Neural cell (in vitro differentiated cells): ENCODE results near the gene TEX13D. TPM values are rescaled to one million over a fixed set of nuclear protein-coding genes. Genes with fewer than 3 reads are reported as not detected.

ENCODE experiments used
- H2AFZ ChIP-seq: fragments of 200-600, 300-800 bp; sonication (generic), shearing (Covaris generic); 2 replicates; pipeline ENCODE4 v1.6.0; 2014; ENCODE audit warnings: low read depth, mild to moderate bottlenecking, antibody characterized with exemption, low read length, moderate library complexity
- H3F3A ChIP-seq: fragments of 200-600 bp; shearing (Covaris generic); 2 replicates; pipeline ENCODE4 v1.6.1; 2016; ENCODE audit warnings: mild to moderate bottlenecking, moderate library complexity, mixed read lengths, antibody characterized with exemption, low read length; ENCODE audit not compliant: insufficient read depth, poor library complexity, severe bottlenecking
- H3K27ac ChIP-seq: fragments of 200-600, 300-800 bp; sonication (generic), shearing (Covaris generic); 2 replicates; pipeline ENCODE4 v1.5.1; 2014; ENCODE audit warnings: mild to moderate bottlenecking, low read length, moderate library complexity
- H3K27me3 ChIP-seq: fragments of 300-800, 200-600 bp; sonication (generic), shearing (Covaris generic); 2 replicates; pipeline ENCODE4 v1.6.0; 2014; ENCODE audit warnings: mild to moderate bottlenecking, low read depth, low read length, moderate library complexity; ENCODE audit not compliant: insufficient read depth
- H3K36me3 ChIP-seq: fragments of 300-800, 200-600 bp; sonication (generic), shearing (Covaris generic); 2 replicates; pipeline ENCODE4 v1.5.1; 2014; ENCODE audit warnings: mild to moderate bottlenecking, antibody characterized with exemption, low read length, moderate library complexity; ENCODE audit not compliant: insufficient read depth
- H3K4me2 ChIP-seq: fragments of 300-800, 200-600 bp; sonication (generic), shearing (Covaris generic); 2 replicates; pipeline ENCODE4 v1.6.0; 2014; ENCODE audit warnings: mild to moderate bottlenecking, low read length
- H3K4me3 ChIP-seq: fragments of 300-800, 200-600 bp; sonication (generic), shearing (Covaris generic); 2 replicates; pipeline ENCODE4 v1.5.1; 2014; ENCODE audit warnings: mild to moderate bottlenecking, low read length, moderate library complexity
- H3K79me2 ChIP-seq: fragments of 200-600 bp; shearing (Covaris generic); replicated peaks from 2 replicates; pipeline ENCODE4 v1.6.0; 2014; ENCODE audit warnings: mild to moderate bottlenecking, low read length, moderate library complexity; ENCODE audit not compliant: insufficient read depth
- H3K9ac ChIP-seq: fragments of 300-800, 200-600 bp; sonication (generic), shearing (Covaris generic); 2 replicates; pipeline ENCODE4 v1.6.1; 2016; ENCODE audit warnings: mild to moderate bottlenecking, low read length, mixed read lengths
- H3K9me2 ChIP-seq: fragments of 200-600 bp; shearing (Covaris generic); 2 replicates; pipeline ENCODE4 v1.6.1; 2016; ENCODE audit warnings: mild to moderate bottlenecking, low read length, mixed read lengths; ENCODE audit not compliant: insufficient read depth
- H3K9me3 ChIP-seq: fragments of 200-600, 300-800 bp; sonication (generic), shearing (Covaris generic); 2 replicates; pipeline ENCODE4 v1.6.1; 2016; ENCODE audit warnings: mild to moderate bottlenecking, mixed run types, low read length, moderate library complexity, mixed read lengths
- H4K20me1 ChIP-seq: fragments of 200-600 bp; shearing (Covaris generic); 2 replicates; pipeline ENCODE4 v1.6.1; 2016; ENCODE audit warnings: mild to moderate bottlenecking, mixed run types; ENCODE audit not compliant: insufficient read depth
- CTCF ChIP-seq: fragments of 450-650 bp; IDR thresholded peaks from 2 replicates; pipeline ENCODE4 v1.5.1; 2014; ENCODE audit warnings: antibody characterized with exemption, mild to moderate bottlenecking, moderate library complexity; ENCODE audit not compliant: poor library complexity, severe bottlenecking
- EP300 ChIP-seq: fragments of 450-650 bp; conservative IDR thresholded peaks from 2 replicates; pipeline ENCODE4 v1.6.1; 2014; ENCODE audit warnings: antibody characterized with exemption, mild to moderate bottlenecking, moderate library complexity; ENCODE audit not compliant: poor library complexity, severe bottlenecking
- EZH2 ChIP-seq: fragments of 200-600, 300-800 bp; shearing (Covaris generic), sonication (generic); IDR thresholded peaks from 2 replicates; pipeline ENCODE4 v1.6.1; 2014; ENCODE audit warnings: antibody characterized with exemption, low read length, borderline replicate concordance, mild to moderate bottlenecking; ENCODE audit not compliant: insufficient read depth, poor library complexity, severe bottlenecking
- MXI1 ChIP-seq: fragments of 450-650 bp; conservative IDR thresholded peaks from 2 replicates; pipeline ENCODE4 v1.6.1; 2014; ENCODE audit warnings: antibody characterized with exemption, mild to moderate bottlenecking; ENCODE audit not compliant: poor library complexity, severe bottlenecking
- POLR2AphosphoS5 ChIP-seq: IDR thresholded peaks from 2 replicates; pipeline ENCODE4 v1.6.1; 2012
- RAD21 ChIP-seq: fragments of 450-650 bp; conservative IDR thresholded peaks from 2 replicates; pipeline ENCODE4 v1.6.1; 2014; ENCODE audit warnings: antibody characterized with exemption, mild to moderate bottlenecking, moderate library complexity
- SMC3 ChIP-seq: fragments of 450-650 bp; conservative IDR thresholded peaks from 2 replicates; pipeline ENCODE4 v1.6.1; 2014; ENCODE audit warnings: antibody characterized with exemption, mild to moderate bottlenecking, moderate library complexity; ENCODE audit not compliant: poor library complexity
- TAF1 ChIP-seq: IDR thresholded peaks from 2 replicates; pipeline ENCODE4 v1.6.1; 2012; ENCODE audit warnings: low read depth
- polyA plus RNA-seq: library from polyadenylated mRNA; depleted of rRNA; stranded (reverse); fragments of >200 nt; gene quantifications from 2 replicates; pipeline ENCODE4 v1.2.3, GENCODE V29; 2014
- TF ChIP-seq, protein P1 (sequence below): IDR thresholded peaks from 2 replicates; pipeline ENCODE4 v1.6.1; 2012; ENCODE audit warnings: borderline replicate concordance

The TEX13D gene
- polyA plus RNA-seq, 1 donor from 2014 or later = not detected

DNA sequence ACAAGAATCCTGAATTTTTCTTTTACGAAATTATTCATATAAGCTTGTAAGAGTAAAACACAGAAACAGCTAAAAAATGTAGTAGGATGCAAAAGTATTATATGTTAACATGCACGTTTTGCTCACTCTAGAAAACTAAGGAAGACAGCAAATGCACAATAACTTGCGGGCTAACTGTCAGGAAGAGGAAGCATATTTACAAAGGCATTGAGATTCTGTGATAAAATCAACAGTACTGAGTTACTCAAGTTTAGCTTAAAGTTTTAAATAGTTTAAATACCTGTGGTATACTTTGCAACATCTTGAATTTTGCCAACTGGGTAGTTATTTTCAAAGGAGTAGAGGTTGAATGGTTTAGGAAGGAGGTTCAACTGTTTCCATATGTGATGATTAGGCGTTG is 50.9 kb downstream of the TEX13D start:
- H3K9me3 ChIP-seq = no peaks in the 10 kb centered on the region
- no peak overlapping the region for H3K4me2 ChIP-seq
- no peaks in the 10 kb centered on the region for H3K36me3 ChIP-seq
- H3K9me2 ChIP-seq = no peaks in the 10 kb centered on the region
- H3K79me2 ChIP-seq = no peaks in the 10 kb centered on the region
- no peak overlapping the region for H3K9ac ChIP-seq
- H3K27ac ChIP-seq = no peak overlapping the region
- H3K4me3 ChIP-seq = no peak overlapping the region
- H3F3A ChIP-seq = no peaks in the 10 kb centered on the region
- H3K27me3 ChIP-seq = no peaks in the 10 kb centered on the region
- no peaks in the 10 kb centered on the region for H4K20me1 ChIP-seq
- H2AFZ ChIP-seq = no peak overlapping the region
- no peak for TF ChIP-seq POLR2AphosphoS5
- no peak for TF ChIP-seq RAD21
- no peak for TF ChIP-seq EZH2
- TF ChIP-seq, protein P1, sequence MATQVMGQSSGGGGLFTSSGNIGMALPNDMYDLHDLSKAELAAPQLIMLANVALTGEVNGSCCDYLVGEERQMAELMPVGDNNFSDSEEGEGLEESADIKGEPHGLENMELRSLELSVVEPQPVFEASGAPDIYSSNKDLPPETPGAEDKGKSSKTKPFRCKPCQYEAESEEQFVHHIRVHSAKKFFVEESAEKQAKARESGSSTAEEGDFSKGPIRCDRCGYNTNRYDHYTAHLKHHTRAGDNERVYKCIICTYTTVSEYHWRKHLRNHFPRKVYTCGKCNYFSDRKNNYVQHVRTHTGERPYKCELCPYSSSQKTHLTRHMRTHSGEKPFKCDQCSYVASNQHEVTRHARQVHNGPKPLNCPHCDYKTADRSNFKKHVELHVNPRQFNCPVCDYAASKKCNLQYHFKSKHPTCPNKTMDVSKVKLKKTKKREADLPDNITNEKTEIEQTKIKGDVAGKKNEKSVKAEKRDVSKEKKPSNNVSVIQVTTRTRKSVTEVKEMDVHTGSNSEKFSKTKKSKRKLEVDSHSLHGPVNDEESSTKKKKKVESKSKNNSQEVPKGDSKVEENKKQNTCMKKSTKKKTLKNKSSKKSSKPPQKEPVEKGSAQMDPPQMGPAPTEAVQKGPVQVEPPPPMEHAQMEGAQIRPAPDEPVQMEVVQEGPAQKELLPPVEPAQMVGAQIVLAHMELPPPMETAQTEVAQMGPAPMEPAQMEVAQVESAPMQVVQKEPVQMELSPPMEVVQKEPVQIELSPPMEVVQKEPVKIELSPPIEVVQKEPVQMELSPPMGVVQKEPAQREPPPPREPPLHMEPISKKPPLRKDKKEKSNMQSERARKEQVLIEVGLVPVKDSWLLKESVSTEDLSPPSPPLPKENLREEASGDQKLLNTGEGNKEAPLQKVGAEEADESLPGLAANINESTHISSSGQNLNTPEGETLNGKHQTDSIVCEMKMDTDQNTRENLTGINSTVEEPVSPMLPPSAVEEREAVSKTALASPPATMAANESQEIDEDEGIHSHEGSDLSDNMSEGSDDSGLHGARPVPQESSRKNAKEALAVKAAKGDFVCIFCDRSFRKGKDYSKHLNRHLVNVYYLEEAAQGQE = no peak
- no peak for TF ChIP-seq EP300
- no peak for TF ChIP-seq TAF1
- TF ChIP-seq CTCF = no peak
- TF ChIP-seq MXI1 = no peak
- no peak for TF ChIP-seq SMC3

GRCh38 chrX:124386401-124386800 is 53.9 kb downstream of the TEX13D start:
- H3K79me2 ChIP-seq = no peaks in the 10 kb centered on the region
- H3K27me3 ChIP-seq = no peaks in the 10 kb centered on the region

More at GRCh38 chrX:124386401-124386800, 53.9 kb downstream of the TEX13D start:
- no peak overlapping the region for H2AFZ ChIP-seq
- H3K4me2 ChIP-seq = no peak overlapping the region
- no peak overlapping the region for H3K27ac ChIP-seq
- H3F3A ChIP-seq = no peaks in the 10 kb centered on the region
- no peaks in the 10 kb centered on the region for H3K36me3 ChIP-seq
- no peaks in the 10 kb centered on the region for H4K20me1 ChIP-seq
- no peak overlapping the region for H3K4me3 ChIP-seq
- TF ChIP-seq RAD21 (no peak), MXI1 (no peak), EZH2 (no peak), POLR2AphosphoS5 (no peak), EP300 (no peak), CTCF (no peak), SMC3 (no peak), TAF1 (no peak)
- TF ChIP-seq, protein P1 = no peak
- H3K9me2 ChIP-seq = no peaks in the 10 kb centered on the region
- no peak overlapping the region for H3K9ac ChIP-seq
- H3K9me3 ChIP-seq = no peaks in the 10 kb centered on the region
